OCI-LY1 (cell line): Measurements from ENCODE around the gene ERGIC1.

Experiments
- H2AFZ ChIP-seq: fragments of 200-600 bp; sonication (generic), shearing (Covaris generic); 2 replicates; pipeline ENCODE4 v1.6.0; 2014; ENCODE audit warnings: antibody characterized with exemption, mild to moderate bottlenecking, low read length
- H3F3A ChIP-seq: fragments of 200-600 bp; sonication (generic), shearing (Covaris generic); 2 replicates; pipeline ENCODE4 v1.6.0; 2014; ENCODE audit warnings: mild to moderate bottlenecking, antibody characterized with exemption, low read length, moderate library complexity; ENCODE audit not compliant: insufficient read depth
- H3K27ac ChIP-seq: fragments of 200-600 bp; sonication (generic); 2 replicates; pipeline ENCODE4 v1.5.1; 2014; ENCODE audit warnings: low read length, mixed run types, mild to moderate bottlenecking, low read depth; ENCODE audit not compliant: poor library complexity, severe bottlenecking
- H3K27me3 ChIP-seq: fragments of 200-600 bp; sonication (generic); 2 replicates; pipeline ENCODE4 v1.6.0; 2014; ENCODE audit warnings: antibody characterized with exemption, mild to moderate bottlenecking, low read length, moderate library complexity; ENCODE audit not compliant: insufficient read depth
- H3K36me3 ChIP-seq: fragments of 200-600 bp; sonication (generic); 2 replicates; pipeline ENCODE4 v1.6.1; 2014; ENCODE audit warnings: mild to moderate bottlenecking, antibody characterized with exemption, low read length, moderate library complexity, mixed read lengths; ENCODE audit not compliant: insufficient read depth
- H3K4me1 ChIP-seq: fragments of 200-600 bp; sonication (generic); 2 replicates; pipeline ENCODE4 v1.5.1; 2014; ENCODE audit warnings: mild to moderate bottlenecking, low read length, moderate library complexity; ENCODE audit not compliant: insufficient read depth, severe bottlenecking
- H3K4me2 ChIP-seq: fragments of 200-600 bp; sonication (generic), shearing (Covaris generic); 2 replicates; pipeline ENCODE4 v1.6.1; 2014; ENCODE audit warnings: low read length
- H3K4me3 ChIP-seq: fragments of 200-600 bp; sonication (generic); 2 replicates; pipeline ENCODE4 v1.5.1; 2014; ENCODE audit warnings: low read length, low read depth, mild to moderate bottlenecking, mixed read lengths; ENCODE audit not compliant: poor library complexity, severe bottlenecking
- H3K79me2 ChIP-seq: fragments of 200-600 bp; shearing (Covaris generic); 2 replicates; pipeline ENCODE4 v1.6.1; 2016; ENCODE audit warnings: mixed run types, low read length, mixed read lengths; ENCODE audit not compliant: insufficient read depth
- H3K9ac ChIP-seq: fragments of 200-600 bp; sonication (generic), shearing (Covaris generic); 2 replicates; pipeline ENCODE4 v1.6.1; 2014; ENCODE audit warnings: mild to moderate bottlenecking, low read length, mixed read lengths
- H3K9me2 ChIP-seq: fragments of 200-600 bp; sonication (generic), shearing (Covaris generic); 2 replicates; pipeline ENCODE4 v1.6.1; 2014; ENCODE audit warnings: low read depth, mild to moderate bottlenecking, low read length, mixed read lengths
- H3K9me3 ChIP-seq: fragments of 200-600 bp; shearing (Covaris generic); 2 replicates; pipeline ENCODE4 v1.6.1; 2014; ENCODE audit warnings: low read length, mixed read lengths
- H4K20me1 ChIP-seq: fragments of 200-600 bp; sonication (generic), shearing (Covaris generic); 2 replicates; pipeline ENCODE4 v1.6.0; 2016; ENCODE audit warnings: mild to moderate bottlenecking, low read length; ENCODE audit not compliant: insufficient read depth
- EZH2 ChIP-seq: fragments of 200-600 bp; sonication (generic), shearing (Covaris generic); IDR thresholded peaks from 2 replicates; pipeline ENCODE4 v1.8.0; 2017; ENCODE audit warnings: borderline replicate concordance, mixed run types, mild to moderate bottlenecking, antibody characterized with exemption, low read length, moderate library complexity, mixed read lengths
- TF ChIP-seq, protein P1 (sequence below): fragments of 200-600 bp; sonication (generic), shearing (Covaris generic); IDR thresholded peaks from 2 replicates; pipeline ENCODE4 v1.5.1; 2017; ENCODE audit warnings: mild to moderate bottlenecking, antibody characterized with exemption, low read length, moderate library complexity, mixed read lengths

The ERGIC1 gene

DNA sequence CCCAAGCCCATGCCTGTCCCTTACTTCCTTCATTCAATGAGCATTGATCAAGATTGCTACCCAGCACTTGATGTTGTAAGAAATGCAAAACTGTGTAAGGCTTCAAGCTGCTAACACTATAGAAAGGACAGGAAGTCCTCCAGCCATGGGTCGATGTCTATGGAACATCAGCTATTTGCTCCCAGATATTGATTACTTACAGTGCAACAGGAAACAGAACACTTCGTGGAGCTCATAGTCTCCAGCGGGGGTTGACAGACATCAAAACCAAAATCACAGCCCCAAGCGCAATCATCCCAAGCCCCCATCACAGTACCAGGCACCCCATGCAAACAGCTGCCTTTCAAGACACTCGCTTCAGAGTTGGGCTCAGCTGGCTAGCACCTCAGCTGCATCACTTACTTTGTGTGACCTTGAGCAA, 36.3 kb upstream of the ERGIC1 start:
- Histone ChIP-seq H3K4me2 (no peak overlapping the region), H3K27me3 (no peaks in the 10 kb centered on the region; the same call in 1 of the 2 replicates), H3K36me3 (no peaks in the 10 kb centered on the region), H3K4me1 (no peaks in the 10 kb centered on the region), H2AFZ (no peak overlapping the region), H3K79me2 (no peaks in the 10 kb centered on the region), H3K4me3 (no peak overlapping the region), H3K9me3 (no peaks in the 10 kb centered on the region), H3F3A (no peaks in the 10 kb centered on the region), H3K27ac (no peak overlapping the region), H4K20me1 (no peaks in the 10 kb centered on the region), H3K9me2 (no peaks in the 10 kb centered on the region), H3K9ac (no peak overlapping the region)
- no peak for TF ChIP-seq EZH2
- TF ChIP-seq, protein P1, sequence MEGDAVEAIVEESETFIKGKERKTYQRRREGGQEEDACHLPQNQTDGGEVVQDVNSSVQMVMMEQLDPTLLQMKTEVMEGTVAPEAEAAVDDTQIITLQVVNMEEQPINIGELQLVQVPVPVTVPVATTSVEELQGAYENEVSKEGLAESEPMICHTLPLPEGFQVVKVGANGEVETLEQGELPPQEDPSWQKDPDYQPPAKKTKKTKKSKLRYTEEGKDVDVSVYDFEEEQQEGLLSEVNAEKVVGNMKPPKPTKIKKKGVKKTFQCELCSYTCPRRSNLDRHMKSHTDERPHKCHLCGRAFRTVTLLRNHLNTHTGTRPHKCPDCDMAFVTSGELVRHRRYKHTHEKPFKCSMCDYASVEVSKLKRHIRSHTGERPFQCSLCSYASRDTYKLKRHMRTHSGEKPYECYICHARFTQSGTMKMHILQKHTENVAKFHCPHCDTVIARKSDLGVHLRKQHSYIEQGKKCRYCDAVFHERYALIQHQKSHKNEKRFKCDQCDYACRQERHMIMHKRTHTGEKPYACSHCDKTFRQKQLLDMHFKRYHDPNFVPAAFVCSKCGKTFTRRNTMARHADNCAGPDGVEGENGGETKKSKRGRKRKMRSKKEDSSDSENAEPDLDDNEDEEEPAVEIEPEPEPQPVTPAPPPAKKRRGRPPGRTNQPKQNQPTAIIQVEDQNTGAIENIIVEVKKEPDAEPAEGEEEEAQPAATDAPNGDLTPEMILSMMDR, result no peak

DNA sequence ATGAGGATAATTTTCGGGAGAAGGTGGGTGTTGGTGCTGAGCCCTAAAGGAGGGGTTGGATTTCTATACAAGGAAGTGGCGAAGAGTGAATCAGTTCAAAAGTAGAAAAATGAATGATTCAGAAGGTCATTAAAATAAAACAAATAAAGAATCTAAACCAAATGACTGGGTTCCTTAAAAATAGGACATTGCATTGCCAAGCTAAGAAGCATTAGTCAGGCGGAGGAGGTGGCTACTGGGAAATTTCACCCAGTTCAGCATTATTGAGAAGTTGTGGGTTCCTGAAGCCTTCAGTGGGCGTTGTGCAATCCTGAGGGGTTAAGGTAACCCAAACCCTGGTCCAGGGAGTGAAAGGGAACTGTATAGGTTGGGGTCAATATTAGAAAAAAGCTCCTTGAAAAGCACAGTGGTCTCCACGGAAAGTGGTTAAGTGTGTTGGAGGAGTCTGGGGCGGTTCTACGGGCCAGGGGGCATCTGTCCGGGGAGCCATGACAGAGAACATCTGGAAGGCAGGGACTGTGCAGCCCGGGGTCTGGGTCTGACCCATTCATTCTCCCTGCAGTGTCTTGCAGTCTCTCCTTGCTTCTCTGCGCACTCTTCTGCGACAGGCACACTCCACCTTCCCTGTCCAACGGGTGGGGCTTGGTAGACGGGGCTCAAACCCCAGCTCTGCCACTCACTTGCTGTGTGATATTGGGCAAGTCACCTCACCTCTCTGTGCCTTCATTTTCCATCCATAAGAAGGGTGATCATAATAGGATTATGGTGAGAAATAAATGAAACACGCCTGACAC, 35.4 kb upstream of the ERGIC1 start:
- Histone ChIP-seq H3K27me3 (no peaks in the 10 kb centered on the region; the same call in 1 of the 2 replicates), H3K79me2 (no peaks in the 10 kb centered on the region), H3K9ac (no peak overlapping the region), H3K4me2 (no peak overlapping the region), H3K9me2 (no peaks in the 10 kb centered on the region), H3K9me3 (no peaks in the 10 kb centered on the region), H3K4me3 (no peak overlapping the region), H3K4me1 (no peaks in the 10 kb centered on the region), H3K27ac (no peak overlapping the region), H2AFZ (no peak overlapping the region), H3F3A (no peaks in the 10 kb centered on the region), H3K36me3 (no peaks in the 10 kb centered on the region), H4K20me1 (no peaks in the 10 kb centered on the region)
- TF ChIP-seq, protein P1, result no peak
- no peak for TF ChIP-seq EZH2

DNA sequence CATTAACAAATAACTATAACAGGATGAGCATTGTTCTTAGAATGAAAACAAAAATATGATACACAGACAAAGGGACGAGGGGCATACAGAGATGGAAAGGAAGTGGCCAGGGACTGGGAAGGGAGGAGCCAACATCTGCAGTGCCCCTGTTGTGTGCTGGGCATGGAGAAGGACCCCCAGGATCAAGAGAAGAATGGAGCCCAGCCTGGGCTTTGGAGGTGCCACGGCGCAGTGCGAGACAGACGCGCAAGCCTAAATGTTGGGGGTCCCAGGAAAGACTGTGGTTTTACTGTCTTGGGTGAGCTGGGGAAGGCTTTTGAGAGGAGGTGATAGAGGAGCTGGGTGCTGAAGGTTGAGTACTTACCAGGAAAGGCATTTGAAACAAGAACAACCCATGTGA, 34.6 kb upstream of the ERGIC1 start:
- no peak overlapping the region for H3K9ac ChIP-seq
- H3K4me1 ChIP-seq, result no peaks in the 10 kb centered on the region
- no peaks in the 10 kb centered on the region for H3K9me2 ChIP-seq
- H3K27me3 ChIP-seq, result no peaks in the 10 kb centered on the region; the same call in 1 of the 2 replicates
- no peaks in the 10 kb centered on the region for H3K9me3 ChIP-seq
- H2AFZ ChIP-seq, result no peak overlapping the region
- no peaks in the 10 kb centered on the region for H3K79me2 ChIP-seq
- no peaks in the 10 kb centered on the region for H4K20me1 ChIP-seq
- no peak overlapping the region for H3K27ac ChIP-seq
- H3K4me3 ChIP-seq, result no peak overlapping the region
- no peaks in the 10 kb centered on the region for H3K36me3 ChIP-seq
- H3K4me2 ChIP-seq, result no peak overlapping the region
- no peaks in the 10 kb centered on the region for H3F3A ChIP-seq
- no peak for TF ChIP-seq EZH2
- TF ChIP-seq, protein P1, result no peak
